ENCODE results near the gene ADH6.
A peak's percentile ranks its signal among the peaks of the same experiment; 100 is the strongest.

ADH6 gene

GRCh38 chr4:99179626-99180025 lies 39.4 kb downstream of the ADH6 start:
- TF ChIP-seq CTCF (IDR thresholded peaks at IDR 0.05) = no peak

GRCh38 chr4:99179178-99179577 lies 39.9 kb downstream of the ADH6 start:
- no peak for TF ChIP-seq CTCF (IDR thresholded peaks at IDR 0.05)

- no peak for TF ChIP-seq CTCF (IDR thresholded peaks at IDR 0.05)
Measured at GRCh38 chr4:99166544-99166943, 52.5 kb downstream of the ADH6 start.

GRCh38 chr4:99165978-99166377 lies 53.1 kb downstream of the ADH6 start:
- no peak for TF ChIP-seq CTCF (IDR thresholded peaks at IDR 0.05)

DNA sequence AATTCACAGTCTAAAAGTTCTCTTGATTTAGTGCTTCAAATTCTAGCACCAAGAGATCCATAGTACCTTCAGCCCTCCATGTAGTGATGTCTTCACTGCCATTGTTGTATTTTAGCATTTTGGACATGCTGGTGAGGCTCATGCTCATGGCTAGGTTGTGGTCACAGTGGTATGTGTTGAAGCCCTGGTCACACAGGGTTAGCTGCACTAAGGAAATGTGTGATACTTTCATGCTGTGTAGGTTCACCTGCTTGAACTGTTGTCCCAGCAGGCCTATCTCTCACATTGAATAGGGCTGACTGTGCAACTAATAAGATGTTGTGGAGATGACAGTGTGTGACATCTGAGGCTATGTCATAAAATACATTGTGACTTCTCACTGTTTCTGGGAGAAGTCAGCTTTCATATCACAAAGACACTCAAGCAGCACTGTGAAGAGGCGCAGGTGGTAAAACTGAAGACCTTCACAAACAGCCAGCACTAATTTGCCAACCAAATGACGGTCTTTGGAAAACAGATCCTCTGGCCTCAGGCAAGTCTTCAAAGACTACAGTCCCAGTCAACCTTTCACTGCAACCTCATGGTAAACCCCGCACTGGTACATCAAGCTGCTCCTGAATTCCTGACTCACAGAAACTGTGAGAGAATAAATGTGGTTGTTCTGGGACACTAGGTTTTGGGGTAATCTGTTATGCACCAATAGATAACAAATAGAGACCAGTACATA lies 57.5 kb downstream of the ADH6 start:
- no peak for TF ChIP-seq CTCF (IDR thresholded peaks at IDR 0.05)

DNA sequence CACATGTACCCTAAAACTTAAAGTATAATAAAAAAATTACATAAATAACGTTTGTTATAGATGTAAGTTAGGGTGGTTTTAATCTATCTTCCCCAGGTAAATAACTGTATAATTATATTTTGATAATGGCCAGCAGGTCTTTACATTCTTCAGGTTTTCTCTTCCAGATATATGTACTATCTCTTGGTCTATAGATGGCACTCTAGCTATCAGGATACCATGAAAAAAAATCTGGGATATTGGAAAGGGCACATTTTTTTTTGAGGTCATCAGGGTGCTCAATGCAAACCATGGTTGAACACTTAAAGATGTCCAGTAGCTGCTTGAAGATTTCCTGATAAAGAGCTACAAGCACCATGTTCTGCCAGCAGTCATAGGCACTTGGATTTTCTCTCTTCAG lies 59.3 kb downstream of the ADH6 start:
- TF ChIP-seq CTCF (IDR thresholded peaks at IDR 0.05) = peak; percentile 27; the same call in 1 of the 2 replicates

- TF ChIP-seq CTCF (IDR thresholded peaks at IDR 0.05) = no peak
Measured at GRCh38 chr4:99157478-99157935, 61.5 kb downstream of the ADH6 start.

DNA sequence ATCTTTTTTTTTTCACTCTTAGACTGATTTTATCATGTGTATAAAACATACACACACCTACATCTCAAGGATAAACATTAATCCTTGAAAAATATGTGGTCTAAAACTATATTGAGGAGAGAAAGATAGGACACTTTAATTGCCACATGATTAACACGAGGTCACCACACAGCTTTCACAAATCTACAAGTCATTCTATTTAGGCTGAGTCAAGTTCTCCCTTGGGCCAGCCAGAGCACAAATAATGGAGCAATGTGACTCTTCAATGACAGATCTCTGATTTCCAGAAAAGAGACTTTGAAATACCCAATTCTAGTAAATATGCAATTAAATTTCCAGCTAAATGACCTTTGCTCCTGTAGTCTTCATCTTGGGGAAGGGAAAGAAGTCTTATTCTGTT lies 62.1 kb downstream of the ADH6 start:
- TF ChIP-seq CTCF (IDR thresholded peaks at IDR 0.05) = no peak
